Measurements from ENCODE around the gene MYH9. TPM values are rescaled to one million over a fixed set of nuclear protein-coding genes. Genes with fewer than 3 reads are reported as not detected.

The MYH9 gene
- total RNA-seq, 2 experiments from 2014 or later: 112 to 223 TPM

DNA sequence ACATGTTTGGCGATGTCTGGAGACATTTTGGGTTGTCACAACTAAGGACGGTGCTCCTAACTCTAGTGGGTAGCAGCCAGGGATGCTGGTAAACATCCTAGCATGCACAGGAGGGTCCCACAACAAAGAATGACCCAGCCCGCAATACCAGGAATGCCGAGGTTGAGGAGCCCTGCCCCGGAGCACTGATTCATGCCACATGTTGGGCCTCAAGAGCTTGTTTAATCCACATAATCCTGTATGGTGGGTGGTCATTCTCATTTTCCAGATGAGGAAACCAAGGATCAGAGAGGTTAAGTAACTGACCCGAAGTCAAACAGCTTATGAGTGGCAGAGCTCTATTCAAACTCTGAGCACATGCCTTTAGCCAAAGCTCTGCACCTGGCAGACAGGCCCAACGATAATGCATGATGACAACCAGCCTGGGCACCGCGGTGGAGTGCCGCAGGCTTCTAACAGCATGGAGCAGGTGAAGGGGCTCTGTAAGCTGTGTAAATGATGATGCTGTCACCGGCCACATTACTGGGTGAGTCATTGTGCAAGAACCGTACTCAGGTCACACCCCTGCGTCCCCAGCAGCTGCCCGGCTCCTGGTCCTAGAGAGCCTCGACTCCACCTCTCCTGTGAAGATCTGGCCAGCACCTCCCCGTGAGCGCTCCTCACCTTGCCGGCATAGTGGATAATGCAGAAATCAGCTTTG is 76.2 kb downstream of the MYH9 start:
- no peaks in the 10 kb centered on the region for H3K79me2 ChIP-seq (ENCODE audit: insufficient read depth, low read depth, low read length)
- H3K4me2 ChIP-seq (ENCODE audit: low read length): no peak overlapping the region
- H3K4me3 ChIP-seq (ENCODE audit: low read depth, low read length, poor library complexity, severe bottlenecking): no peak overlapping the region
- peaks cover 91% of the 10 kb centered on the region for H3K36me3 ChIP-seq (ENCODE audit: insufficient read depth, low read length)
- ChIA-PET CTCF (ENCODE audit: unreplicated experiment) (no interaction called here), POLR2A (no interaction called here)
- no peak overlapping the region for H2AFZ ChIP-seq (ENCODE audit: low read length)
- no TSS peak for BruUV-seq (replicated peaks)
- no peaks in the 10 kb centered on the region for H3K9me2 ChIP-seq (ENCODE audit: insufficient read depth, low read length)
- DNase-seq (ENCODE audit: low spot score): no peak
- no peaks in the 10 kb centered on the region for H3K4me1 ChIP-seq (ENCODE audit: insufficient read depth, low read length, poor library complexity, severe bottlenecking)
- no peaks in the 10 kb centered on the region for H3K9me3 ChIP-seq (ENCODE audit: low read length)
- no peaks in the 10 kb centered on the region for H4K20me1 ChIP-seq (ENCODE audit: insufficient read depth, low read length)
- no peak for TF ChIP-seq EZH2phosphoT487 (IDR thresholded peaks at IDR 0.05; ENCODE audit: borderline replicate concordance, low read depth, low read length)
- TF ChIP-seq, protein P1, sequence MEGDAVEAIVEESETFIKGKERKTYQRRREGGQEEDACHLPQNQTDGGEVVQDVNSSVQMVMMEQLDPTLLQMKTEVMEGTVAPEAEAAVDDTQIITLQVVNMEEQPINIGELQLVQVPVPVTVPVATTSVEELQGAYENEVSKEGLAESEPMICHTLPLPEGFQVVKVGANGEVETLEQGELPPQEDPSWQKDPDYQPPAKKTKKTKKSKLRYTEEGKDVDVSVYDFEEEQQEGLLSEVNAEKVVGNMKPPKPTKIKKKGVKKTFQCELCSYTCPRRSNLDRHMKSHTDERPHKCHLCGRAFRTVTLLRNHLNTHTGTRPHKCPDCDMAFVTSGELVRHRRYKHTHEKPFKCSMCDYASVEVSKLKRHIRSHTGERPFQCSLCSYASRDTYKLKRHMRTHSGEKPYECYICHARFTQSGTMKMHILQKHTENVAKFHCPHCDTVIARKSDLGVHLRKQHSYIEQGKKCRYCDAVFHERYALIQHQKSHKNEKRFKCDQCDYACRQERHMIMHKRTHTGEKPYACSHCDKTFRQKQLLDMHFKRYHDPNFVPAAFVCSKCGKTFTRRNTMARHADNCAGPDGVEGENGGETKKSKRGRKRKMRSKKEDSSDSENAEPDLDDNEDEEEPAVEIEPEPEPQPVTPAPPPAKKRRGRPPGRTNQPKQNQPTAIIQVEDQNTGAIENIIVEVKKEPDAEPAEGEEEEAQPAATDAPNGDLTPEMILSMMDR (conservative IDR thresholded peaks at IDR 0.05; ENCODE audit: low read length): no peak
- intact Hi-C loops (cut with micrococcal nuclease; ENCODE audit: unreplicated experiment): no loop called here
- H3K27ac ChIP-seq (ENCODE audit: low read depth, low read length, poor library complexity, severe bottlenecking): no peak overlapping the region

DNA sequence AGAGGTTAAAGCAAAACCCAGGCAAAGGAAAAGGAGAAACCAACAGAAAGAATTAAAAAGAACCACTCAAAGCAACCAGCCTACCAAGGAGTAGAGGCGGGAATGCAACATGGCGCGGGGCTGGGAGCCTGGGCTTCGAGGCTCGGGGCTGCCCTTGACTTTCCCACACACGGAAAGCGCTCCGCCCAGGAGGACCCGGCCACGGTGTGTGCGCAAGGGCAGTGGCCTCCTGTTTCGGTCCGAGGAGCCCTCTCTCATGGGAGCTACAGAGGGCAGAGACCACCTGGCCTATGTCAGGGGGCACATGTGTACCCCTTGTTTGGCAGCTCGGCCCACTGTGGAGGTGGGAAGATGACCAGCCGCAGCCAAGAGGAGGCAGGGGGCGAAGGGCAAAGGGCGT is 78.9 kb downstream of the MYH9 start:
- BruUV-seq (replicated peaks): no TSS peak
- H3K9me2 ChIP-seq (ENCODE audit: insufficient read depth, low read length): no peaks in the 10 kb centered on the region
- H3K79me2 ChIP-seq (ENCODE audit: insufficient read depth, low read depth, low read length): no peaks in the 10 kb centered on the region
- no peaks in the 10 kb centered on the region for H3K4me1 ChIP-seq (ENCODE audit: insufficient read depth, low read length, poor library complexity, severe bottlenecking)
- peaks cover 93% of the 10 kb centered on the region for H3K36me3 ChIP-seq (ENCODE audit: insufficient read depth, low read length)
- TF ChIP-seq, protein P1 (conservative IDR thresholded peaks at IDR 0.05; ENCODE audit: low read length): no peak
- TF ChIP-seq EZH2phosphoT487 (IDR thresholded peaks at IDR 0.05; ENCODE audit: borderline replicate concordance, low read depth, low read length): no peak
- no peaks in the 10 kb centered on the region for H4K20me1 ChIP-seq (ENCODE audit: insufficient read depth, low read length)
- CTCF ChIA-PET (ENCODE audit: unreplicated experiment): no interaction called here
- no peak for DNase-seq (ENCODE audit: low spot score)
- H2AFZ ChIP-seq (ENCODE audit: low read length): no peak overlapping the region
- H3K4me2 ChIP-seq (ENCODE audit: low read length): no peak overlapping the region
- H3K27ac ChIP-seq (ENCODE audit: low read depth, low read length, poor library complexity, severe bottlenecking): no peak overlapping the region
- no peak overlapping the region for H3K4me3 ChIP-seq (ENCODE audit: low read depth, low read length, poor library complexity, severe bottlenecking)
- intact Hi-C loops (cut with micrococcal nuclease; ENCODE audit: unreplicated experiment): no loop called here
- POLR2A ChIA-PET: no interaction called here
- H3K9me3 ChIP-seq (ENCODE audit: low read length): no peaks in the 10 kb centered on the region

DNA sequence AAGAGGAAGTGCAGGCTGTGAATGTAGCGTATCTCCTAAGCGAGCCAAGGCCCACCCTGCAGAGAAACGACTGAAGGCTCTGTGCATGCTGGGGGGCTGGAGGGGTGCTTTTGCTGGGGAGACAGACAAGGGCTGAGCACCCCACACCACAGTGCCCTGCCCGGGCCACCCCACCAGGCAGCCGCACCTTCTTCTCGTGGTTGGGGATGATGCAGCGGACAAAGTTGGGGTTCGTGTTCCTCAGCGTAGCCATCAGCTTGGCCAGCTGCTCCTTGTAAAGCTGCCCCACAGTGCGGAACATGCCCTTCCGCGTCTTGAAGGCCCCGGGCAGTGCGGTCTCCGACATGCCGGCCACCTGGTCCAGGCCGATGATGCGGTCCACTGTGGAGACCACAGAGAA is 81.5 kb downstream of the MYH9 start:
- no peak for TF ChIP-seq EZH2phosphoT487 (IDR thresholded peaks at IDR 0.05; ENCODE audit: borderline replicate concordance, low read depth, low read length)
- TF ChIP-seq, protein P1 (conservative IDR thresholded peaks at IDR 0.05; ENCODE audit: low read length): no peak
- intact Hi-C loops (cut with micrococcal nuclease; ENCODE audit: unreplicated experiment): no loop called here
- H3K9me3 ChIP-seq (ENCODE audit: low read length): no peaks in the 10 kb centered on the region
- CTCF ChIA-PET (ENCODE audit: unreplicated experiment): no interaction called here
- no peak overlapping the region for H3K4me2 ChIP-seq (ENCODE audit: low read length)
- H3K36me3 ChIP-seq (ENCODE audit: insufficient read depth, low read length): peaks cover 93% of the 10 kb centered on the region
- BruUV-seq (replicated peaks): no TSS peak
- H3K27ac ChIP-seq (ENCODE audit: low read depth, low read length, poor library complexity, severe bottlenecking): no peak overlapping the region
- H3K79me2 ChIP-seq (ENCODE audit: insufficient read depth, low read depth, low read length): no peaks in the 10 kb centered on the region
- no peak for DNase-seq (ENCODE audit: low spot score)
- no peak overlapping the region for H3K4me3 ChIP-seq (ENCODE audit: low read depth, low read length, poor library complexity, severe bottlenecking)
- no peak overlapping the region for H2AFZ ChIP-seq (ENCODE audit: low read length)
- H4K20me1 ChIP-seq (ENCODE audit: insufficient read depth, low read length): no peaks in the 10 kb centered on the region
- no peaks in the 10 kb centered on the region for H3K4me1 ChIP-seq (ENCODE audit: insufficient read depth, low read length, poor library complexity, severe bottlenecking)
- no peaks in the 10 kb centered on the region for H3K9me2 ChIP-seq (ENCODE audit: insufficient read depth, low read length)
- POLR2A ChIA-PET: no interaction called here
